Ishikawa (cell line): ENCODE results near the gene TNS3.

Experiments
- CREB1 ChIP-seq: IDR thresholded peaks from 2 replicates; pipeline ENCODE4 v1.6.1; 2012; ENCODE audit warnings: low read depth
- EP300 ChIP-seq: IDR thresholded peaks from 2 replicates; pipeline ENCODE4 v1.6.1; 2012; ENCODE audit warnings: borderline replicate concordance
- FOXM1 ChIP-seq: IDR thresholded peaks from 2 replicates; pipeline ENCODE4 v1.6.1; 2012; ENCODE audit warnings: low read depth, borderline replicate concordance
- RAD21 ChIP-seq: IDR thresholded peaks from 2 replicates; pipeline ENCODE4 v1.6.1; 2012; ENCODE audit warnings: low read depth
- TAF1 ChIP-seq: IDR thresholded peaks from 2 replicates; pipeline ENCODE4 v1.6.1; 2012; ENCODE audit warnings: low read depth, mild to moderate bottlenecking
- TEAD4 ChIP-seq: IDR thresholded peaks from 2 replicates; pipeline ENCODE4 v1.6.1; 2012
- ZBTB7A ChIP-seq: IDR thresholded peaks from 2 replicates; pipeline ENCODE4 v1.6.1; 2012; ENCODE audit warnings: low read depth
- TF ChIP-seq, protein P1 (sequence below): IDR thresholded peaks from 2 replicates; pipeline ENCODE4 v1.6.1; 2012
- TF ChIP-seq, protein P2 (sequence below): IDR thresholded peaks from 2 replicates; pipeline ENCODE4 v1.6.1; 2012

DNA sequence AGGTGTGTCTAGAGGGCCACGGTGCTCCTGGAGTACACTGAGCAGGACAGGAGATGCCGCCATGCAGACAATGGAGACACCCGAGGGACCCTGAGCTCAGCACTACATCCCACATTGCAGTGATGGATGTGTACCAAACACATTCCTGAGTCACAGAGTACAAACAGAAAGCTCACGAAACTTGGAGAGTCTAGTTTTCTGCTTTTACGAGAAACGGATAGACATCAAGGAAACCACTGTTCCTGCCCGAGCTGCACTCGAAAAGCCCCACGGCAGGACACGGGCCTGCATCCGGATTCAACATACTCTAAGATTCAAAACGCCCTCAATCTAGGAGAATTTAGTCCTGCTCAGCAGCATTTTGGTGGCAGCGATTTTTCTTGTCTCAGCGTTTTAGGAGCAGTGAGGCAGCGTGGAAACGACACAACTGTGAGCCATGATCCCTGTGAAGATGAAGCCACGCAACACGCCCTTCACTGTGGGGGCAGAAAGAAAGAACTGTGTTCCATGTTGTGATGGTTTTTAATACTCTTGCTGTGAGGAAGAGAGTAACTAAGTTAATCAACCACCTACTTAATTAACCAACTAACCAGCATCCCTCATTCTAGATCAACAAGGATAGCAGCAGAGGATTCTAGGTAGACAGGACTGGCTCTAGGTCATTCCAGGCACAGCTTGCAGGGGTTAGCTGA is 3.2 kb downstream of the TNS3 start:
- TF ChIP-seq, protein P1, sequence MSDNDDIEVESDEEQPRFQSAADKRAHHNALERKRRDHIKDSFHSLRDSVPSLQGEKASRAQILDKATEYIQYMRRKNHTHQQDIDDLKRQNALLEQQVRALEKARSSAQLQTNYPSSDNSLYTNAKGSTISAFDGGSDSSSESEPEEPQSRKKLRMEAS = no peak
- no peak for TF ChIP-seq TEAD4
- TF ChIP-seq ZBTB7A = no peak
- no peak for TF ChIP-seq RAD21
- TF ChIP-seq TAF1 = no peak
- no peak for TF ChIP-seq EP300
- no peak for TF ChIP-seq FOXM1
- no peak for TF ChIP-seq CREB1
- TF ChIP-seq, protein P2, sequence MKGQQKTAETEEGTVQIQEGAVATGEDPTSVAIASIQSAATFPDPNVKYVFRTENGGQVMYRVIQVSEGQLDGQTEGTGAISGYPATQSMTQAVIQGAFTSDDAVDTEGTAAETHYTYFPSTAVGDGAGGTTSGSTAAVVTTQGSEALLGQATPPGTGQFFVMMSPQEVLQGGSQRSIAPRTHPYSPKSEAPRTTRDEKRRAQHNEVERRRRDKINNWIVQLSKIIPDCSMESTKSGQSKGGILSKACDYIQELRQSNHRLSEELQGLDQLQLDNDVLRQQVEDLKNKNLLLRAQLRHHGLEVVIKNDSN = no peak
